ENCODE measurements around the gene XPNPEP1. TPM values are rescaled to one million over a fixed set of nuclear protein-coding genes. Genes with fewer than 3 reads are reported as not detected.

The XPNPEP1 gene
- total RNA-seq, 1 donor from 2014 or later = 166 TPM

GRCh38 chr10:109947111-109947920 lies 24.0 kb upstream of the XPNPEP1 start:
- DNase-seq (ENCODE audit: low read depth in 2 of 2) = peak in 1 of 2 donors; percentile 37

- DNase-seq (ENCODE audit: low read depth in 2 of 2) = no peak
Measured at GRCh38 chr10:109946680-109947079, 23.4 kb upstream of the XPNPEP1 start.

GRCh38 chr10:109945473-109946177 lies 22.3 kb upstream of the XPNPEP1 start:
- no peak for DNase-seq (ENCODE audit: low read depth in 2 of 2)

DNA sequence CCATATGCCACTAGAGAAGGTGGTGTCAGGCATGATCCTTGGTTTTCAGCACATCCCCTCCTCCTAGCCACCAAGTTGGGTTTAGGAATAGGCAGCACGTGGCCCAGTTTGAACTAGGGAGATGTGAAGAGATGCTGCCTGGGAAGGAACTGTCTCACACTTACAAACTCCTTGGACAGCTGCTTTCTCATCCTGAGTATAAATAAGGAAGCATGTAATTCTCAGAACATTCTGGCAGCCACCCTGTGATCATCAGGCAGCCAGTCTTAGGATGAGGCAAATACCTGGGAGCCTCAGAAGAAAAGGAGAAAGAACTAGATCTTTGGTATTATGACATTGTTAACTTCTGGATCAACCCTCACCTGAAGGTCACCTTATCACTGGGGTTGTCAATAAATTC lies 21.3 kb upstream of the XPNPEP1 start:
- DNase-seq (ENCODE audit: low read depth in 2 of 2) = no peak

GRCh38 chr10:109941236-109941862 lies 18.0 kb upstream of the XPNPEP1 start:
- DNase-seq (ENCODE audit: low read depth in 2 of 2) = no peak

GRCh38 chr10:109940553-109940952 lies 17.2 kb upstream of the XPNPEP1 start:
- DNase-seq (ENCODE audit: low read depth in 2 of 2) = no peak

GRCh38 chr10:109940117-109940516 lies 16.8 kb upstream of the XPNPEP1 start:
- DNase-seq (ENCODE audit: low read depth in 2 of 2) = no peak

DNA sequence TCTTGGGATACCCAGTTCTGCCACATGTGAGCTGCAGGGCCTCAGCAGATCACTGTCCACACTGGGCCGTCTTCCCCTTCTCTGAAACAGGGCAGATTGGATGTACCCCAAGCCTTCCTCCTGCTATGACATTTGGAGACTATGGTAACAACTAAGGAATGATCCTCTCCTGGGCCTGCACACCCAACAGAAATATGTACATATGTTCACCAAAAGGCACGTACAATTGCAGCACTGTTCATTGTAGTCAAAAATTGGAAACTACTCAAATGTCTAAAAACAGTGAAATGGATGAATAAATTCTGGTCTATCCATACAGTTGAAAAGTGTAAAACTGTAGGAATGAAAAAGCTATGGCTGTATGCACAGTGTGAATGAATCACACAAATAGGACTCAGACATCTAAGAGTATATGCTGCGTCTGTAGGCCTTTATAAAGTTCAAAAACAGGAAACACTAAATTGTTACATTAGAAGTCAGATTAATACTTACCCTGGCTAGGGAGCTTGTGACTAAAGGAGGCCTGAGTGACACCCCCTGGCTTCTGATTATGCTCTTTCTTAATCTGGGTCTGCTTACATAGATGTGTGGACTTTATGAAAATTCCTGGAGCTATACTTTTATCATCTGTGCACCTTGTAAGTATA lies 16.1 kb upstream of the XPNPEP1 start:
- peak in 1 of 2 donors; percentile 81 for DNase-seq (ENCODE audit: low read depth in 2 of 2)

DNA sequence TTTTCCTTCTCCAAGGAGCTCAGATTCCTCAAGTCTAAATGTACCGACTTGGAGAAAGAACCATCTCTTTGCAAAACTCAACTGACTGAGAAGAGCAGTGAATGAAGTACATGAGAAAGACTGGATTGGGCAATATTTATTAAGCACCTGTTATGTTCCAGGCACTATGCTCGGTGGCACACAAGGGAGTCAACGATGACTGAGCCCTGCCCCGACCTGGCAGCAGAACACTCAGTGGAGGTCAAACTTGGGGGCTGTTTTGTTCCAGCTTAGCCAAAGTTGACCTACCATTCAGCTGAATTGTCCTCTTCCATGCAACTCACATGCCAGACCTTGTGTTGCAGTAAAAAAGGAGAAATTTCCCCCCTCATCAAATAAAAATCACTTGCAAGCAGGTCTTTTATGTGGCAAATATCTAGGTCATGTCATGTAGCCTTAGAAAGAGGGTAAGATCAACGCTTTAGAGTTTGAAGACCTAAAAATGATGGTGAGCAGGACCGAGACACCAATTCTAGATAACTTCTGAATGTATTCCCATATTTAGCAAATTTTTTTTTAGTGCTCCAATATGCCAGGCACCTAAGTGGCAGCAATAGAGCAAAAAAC lies 14.3 kb upstream of the XPNPEP1 start:
- no peak for DNase-seq (ENCODE audit: low read depth in 2 of 2)

GRCh38 chr10:109934958-109935793 lies 11.9 kb upstream of the XPNPEP1 start:
- peak; percentile 97 to 100 for DNase-seq (ENCODE audit: low read depth in 2 of 2)

- peak in 1 of 2 donors; percentile 30 for DNase-seq (ENCODE audit: low read depth in 2 of 2)
Measured at GRCh38 chr10:109933984-109934565, 10.8 kb upstream of the XPNPEP1 start.

DNA sequence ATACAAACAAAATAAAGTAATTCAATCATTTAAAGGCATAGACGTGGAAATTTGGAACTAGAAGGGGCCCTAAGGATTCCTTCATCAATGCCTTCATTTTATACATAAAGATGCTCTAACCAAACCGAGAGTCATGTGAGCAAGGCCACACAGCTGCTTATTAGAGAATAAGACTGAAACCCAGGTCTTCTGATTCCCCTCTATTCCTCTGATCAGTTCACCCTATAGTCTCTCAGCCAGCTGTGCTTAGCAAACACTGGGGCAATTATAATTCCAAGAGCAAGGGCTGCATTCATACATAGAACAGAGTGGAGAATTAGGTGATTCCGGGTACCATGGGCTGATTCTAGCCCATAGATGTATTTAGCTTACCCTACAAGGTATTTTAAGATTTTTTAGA lies 9.7 kb upstream of the XPNPEP1 start:
- no peak for DNase-seq (ENCODE audit: low read depth in 2 of 2)

DNA sequence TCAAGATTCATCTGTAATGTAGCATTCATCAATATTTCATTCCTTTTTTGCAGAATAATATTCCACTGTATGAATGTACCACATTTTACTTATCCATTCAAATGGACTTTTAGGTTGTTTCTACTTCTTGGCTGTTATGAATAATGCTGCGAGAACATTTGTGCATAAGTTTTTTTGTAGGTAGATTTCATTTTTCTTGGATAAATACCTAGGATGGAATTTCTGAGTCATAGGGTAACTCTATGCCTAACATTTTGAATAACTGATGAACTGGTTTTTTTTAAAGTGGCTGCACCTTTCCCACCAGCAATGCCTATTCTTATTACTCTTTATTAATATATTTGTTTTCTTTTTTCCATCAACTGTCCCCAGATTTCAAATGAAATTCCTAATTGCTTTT lies 9.1 kb upstream of the XPNPEP1 start:
- DNase-seq (ENCODE audit: low read depth in 2 of 2) = no peak

DNA sequence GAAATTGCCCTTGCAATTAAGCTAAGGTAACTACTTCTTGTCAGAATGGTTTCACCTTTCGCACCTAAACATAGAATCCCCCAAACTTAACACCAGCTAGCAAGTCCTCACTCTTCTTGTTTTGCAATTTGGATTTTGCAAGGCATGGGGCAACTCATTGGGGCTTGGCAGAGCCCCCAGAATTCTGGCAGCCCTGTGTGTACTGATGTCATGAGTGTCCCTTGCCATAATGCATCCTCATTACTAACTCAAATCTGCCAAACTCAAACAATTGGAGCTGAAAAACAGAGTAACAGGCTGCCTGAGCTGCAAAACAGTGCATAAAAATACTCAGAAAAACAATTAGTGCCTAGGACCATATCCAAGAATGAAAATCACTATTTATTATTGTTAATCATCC lies 7.9 kb upstream of the XPNPEP1 start:
- DNase-seq (ENCODE audit: low read depth in 2 of 2) = no peak

DNA sequence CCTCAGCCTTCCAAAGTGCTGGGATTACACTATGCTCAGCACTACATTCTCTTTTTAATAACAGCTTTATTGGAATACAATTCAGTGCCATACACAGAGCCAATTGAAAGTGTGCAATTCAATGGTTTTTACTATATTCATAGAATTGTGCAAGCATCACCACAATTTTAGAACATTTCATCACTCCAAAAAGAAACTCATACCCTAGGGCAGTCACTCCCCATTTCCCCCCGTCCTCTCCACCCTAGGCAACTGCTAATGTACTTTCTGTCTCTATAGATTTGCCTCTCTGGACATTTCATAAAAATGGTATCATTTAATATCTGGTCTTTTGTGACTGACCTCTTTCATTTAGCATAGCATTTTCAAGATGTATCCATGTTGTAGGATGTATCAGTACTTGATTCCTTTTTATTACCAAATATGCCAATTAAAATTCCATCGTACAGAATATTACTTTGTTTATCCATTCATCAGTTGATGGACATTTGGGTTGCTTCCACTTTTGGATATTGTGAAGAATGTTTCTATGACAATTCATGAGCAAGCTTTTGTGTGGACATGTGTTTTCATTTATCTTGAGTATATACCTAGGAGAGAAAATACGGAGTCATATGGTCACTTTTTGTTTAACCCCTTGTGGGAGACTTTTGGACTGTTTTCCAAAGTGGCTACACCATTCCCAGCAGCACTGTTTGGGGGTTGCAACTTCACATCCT lies 6.3 kb upstream of the XPNPEP1 start:
- no peak for DNase-seq (ENCODE audit: low read depth in 2 of 2)

DNA sequence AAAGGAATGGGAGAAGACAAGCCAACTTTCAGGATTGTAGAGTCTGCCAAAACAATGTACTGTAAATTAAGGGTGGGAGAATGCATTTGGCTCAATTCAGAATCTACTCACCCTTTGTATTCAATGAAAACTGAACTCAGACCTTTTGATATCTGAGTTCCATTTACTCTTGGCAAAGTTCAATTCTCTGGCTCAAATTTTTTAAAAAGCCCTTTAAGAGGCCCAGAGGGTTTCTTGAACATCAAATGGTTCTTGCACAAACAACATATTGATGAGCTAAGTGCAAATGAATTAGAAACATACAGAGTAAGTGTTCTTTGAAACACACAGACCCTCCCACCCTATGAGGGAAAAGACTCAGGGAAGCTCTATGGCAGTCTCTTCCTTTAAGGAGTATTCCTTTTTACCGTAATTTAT lies 5.2 kb upstream of the XPNPEP1 start:
- no peak for DNase-seq (ENCODE audit: low read depth in 2 of 2)

DNA sequence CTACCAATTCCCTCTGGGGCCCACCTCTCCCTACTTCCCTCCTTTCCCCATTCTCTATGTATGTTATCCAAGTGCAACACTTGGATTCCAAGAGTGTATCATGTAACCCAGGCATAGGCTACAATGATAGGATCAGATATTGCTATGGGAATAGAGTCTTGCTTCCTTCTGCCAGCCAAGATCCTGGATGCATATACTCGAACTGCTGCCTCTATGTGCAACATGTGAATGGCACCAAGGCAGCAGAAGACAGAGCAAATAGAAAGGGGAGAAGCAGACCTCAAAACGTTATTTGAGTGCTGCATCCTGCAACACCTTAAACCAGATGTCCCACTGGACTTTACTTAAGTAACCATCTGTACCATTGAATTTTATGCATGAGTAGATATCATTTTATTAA lies 3.5 kb upstream of the XPNPEP1 start:
- no peak for DNase-seq (ENCODE audit: low read depth in 2 of 2)

GRCh38 chr10:109926061-109926745 lies 2.9 kb upstream of the XPNPEP1 start:
- DNase-seq (ENCODE audit: low read depth in 2 of 2) = no peak

Data from dermis microvascular lymphatic vessel endothelial cell (primary cell).